Activated naive CD4-positive, alpha-beta T cell treated with anti-CD3 and anti-CD28 coated beads, Interleukin-2, amount 50 U/mL, for 72 hours (primary cell): ENCODE results near the gene GNRHR. TPM values are rescaled to one million over a fixed set of nuclear protein-coding genes. Genes with fewer than 3 reads are reported as not detected.
A peak's percentile ranks its signal among the peaks of the same experiment; 100 is the strongest.
"Not testable (repeated sequence)": the region's sequence is repeated elsewhere in the genome, so short reads cannot be mapped to it uniquely, and the experiment has no call there.

Experiments used
- ATAC-seq, 2 donors: fragments of 150-1000 bp; cut with Tn5 transposase; 2 replicates each; pipeline ENCODE4 v1.10.0; 2021; ENCODE audit warnings: mild to moderate bottlenecking in 2 of 2, moderate library complexity in 2 of 2
- DNase-seq, 2 donors: peaks; one replicate each; pipeline ENCODE4 v3.0.0; 2021 to 2022; ENCODE audit warnings: low spot score in 2 of 2
- H3K27ac Mint-ChIP-seq, 2 donors: one replicate each; pipeline ENCODE4 v1.8.0; 2022; ENCODE audit warnings: mild to moderate bottlenecking in 2 of 2, mixed read lengths in 2 of 2
- H3K36me3 Mint-ChIP-seq, 2 donors: one replicate each; pipeline ENCODE4 v1.8.0; 2022; ENCODE audit warnings: mixed read lengths in 2 of 2
- H3K9me3 Mint-ChIP-seq, 2 donors: one replicate each; pipeline ENCODE4 v1.8.0; 2022; ENCODE audit warnings: mixed read lengths in 2 of 2
- total RNA-seq, 2 donors: library from RNA; stranded (reverse); gene quantifications; one replicate each; pipeline ENCODE4 v1.2.3, GENCODE V29; 2022

Gene GNRHR
- not detected for total RNA-seq

- no peak for ATAC-seq
- Mint-ChIP-seq H3K36me3 (no peaks in the 10 kb centered on the region), H3K9me3 (no peaks in the 10 kb centered on the region), H3K27ac (no peak within 1 kb of the TSS)
- no peak for DNase-seq
Measured at GRCh38 chr4:67754288-67754687, at the start of gene GNRHR. TSS of gene GNRHR (minus strand) at chr4:67754388. CDS start at chr4:67754335, 53 bp downstream.

- Mint-ChIP-seq H3K36me3 (peaks cover 0 to under 1% of the 10 kb centered on the region in 2 donors), H3K27ac (no peak overlapping the region), H3K9me3 (no peaks in the 10 kb centered on the region)
- ATAC-seq: no peak
- DNase-seq: no peak
Measured at GRCh38 chr4:67796810-67797209, 42.6 kb upstream of the GNRHR start.

- ATAC-seq (no peak), DNase-seq (no peak)
- Mint-ChIP-seq H3K27ac (no peak overlapping the region), H3K9me3 (no peaks in the 10 kb centered on the region), H3K36me3 (peaks cover 0 to 6% of the 10 kb centered on the region in 2 donors)
Measured at GRCh38 chr4:67790721-67791120, 36.5 kb upstream of the GNRHR start.

GRCh38 chr4:67787311-67787710, 33.1 kb upstream of the GNRHR start:
- Mint-ChIP-seq H3K36me3 (peaks cover 0 to 6% of the 10 kb centered on the region in 2 donors), H3K27ac (no peak overlapping the region), H3K9me3 (no peaks in the 10 kb centered on the region)

GRCh38 chr4:67785528-67785927, 31.3 kb upstream of the GNRHR start:
- Mint-ChIP-seq H3K27ac (no peak overlapping the region), H3K36me3 (no peaks in the 10 kb centered on the region), H3K9me3 (no peaks in the 10 kb centered on the region)
- peak in 1 of 2 donors; percentile 49 for ATAC-seq
- no peak for DNase-seq

More at GRCh38 chr4:67787311-67787710, 33.1 kb upstream of the GNRHR start:
- DNase-seq (no peak), ATAC-seq (no peak)

- DNase-seq: no peak
- no peak overlapping the region for H3K27ac Mint-ChIP-seq
- H3K9me3 Mint-ChIP-seq: no peaks in the 10 kb centered on the region
- no peaks in the 10 kb centered on the region for H3K36me3 Mint-ChIP-seq
- ATAC-seq: peak in 1 of 2 donors; percentile 96
Measured at GRCh38 chr4:67779631-67780030, 25.4 kb upstream of the GNRHR start.

- Mint-ChIP-seq H3K36me3 (no peaks in the 10 kb centered on the region), H3K27ac (no peak overlapping the region), H3K9me3 (no peaks in the 10 kb centered on the region)
- DNase-seq (no peak), ATAC-seq (no peak)
Measured at GRCh38 chr4:67776746-67777145, 22.6 kb upstream of the GNRHR start.

- Mint-ChIP-seq H3K9me3 (no peaks in the 10 kb centered on the region), H3K27ac (no peak overlapping the region), H3K36me3 (no peaks in the 10 kb centered on the region)
- DNase-seq (no peak), ATAC-seq (no peak)
Measured at GRCh38 chr4:67770422-67770821, 16.2 kb upstream of the GNRHR start.

GRCh38 chr4:67765928-67766327, 11.7 kb upstream of the GNRHR start:
- no peaks in the 10 kb centered on the region for H3K36me3 Mint-ChIP-seq
- no peak overlapping the region for H3K27ac Mint-ChIP-seq
- H3K9me3 Mint-ChIP-seq: no peaks in the 10 kb centered on the region
- DNase-seq (no peak), ATAC-seq (no peak)

- no peaks in the 10 kb centered on the region for H3K36me3 Mint-ChIP-seq
Measured at GRCh38 chr4:67765401-67765800, 11.2 kb upstream of the GNRHR start.

GRCh38 chr4:67764183-67764582, 10.0 kb upstream of the GNRHR start:
- Mint-ChIP-seq H3K27ac (no peak overlapping the region), H3K36me3 (no peaks in the 10 kb centered on the region), H3K9me3 (no peaks in the 10 kb centered on the region)
- DNase-seq (no peak), ATAC-seq (no peak)

More at GRCh38 chr4:67765401-67765800, 11.2 kb upstream of the GNRHR start:
- no peak for DNase-seq
- no peak for ATAC-seq
- no peak overlapping the region for H3K27ac Mint-ChIP-seq
- H3K9me3 Mint-ChIP-seq: no peaks in the 10 kb centered on the region

GRCh38 chr4:67762086-67762485, 7.9 kb upstream of the GNRHR start:
- H3K27ac Mint-ChIP-seq: no peak overlapping the region

GRCh38 chr4:67756991-67757390, 2.8 kb upstream of the GNRHR start:
- H3K36me3 Mint-ChIP-seq, ATAC-seq: not testable (repeated sequence)

More at GRCh38 chr4:67762086-67762485, 7.9 kb upstream of the GNRHR start:
- ATAC-seq (peak; percentile 43 to 73), DNase-seq (no peak)
- H3K36me3 Mint-ChIP-seq: no peaks in the 10 kb centered on the region
- no peaks in the 10 kb centered on the region for H3K9me3 Mint-ChIP-seq

GRCh38 chr4:67755974-67756373, 1.8 kb upstream of the GNRHR start:
- ATAC-seq: no peak
- DNase-seq: no peak
- Mint-ChIP-seq H3K27ac (no peak overlapping the region), H3K9me3 (no peaks in the 10 kb centered on the region), H3K36me3 (no peaks in the 10 kb centered on the region)

More at GRCh38 chr4:67756991-67757390, 2.8 kb upstream of the GNRHR start:
- not testable (repeated sequence) for DNase-seq, H3K9me3 Mint-ChIP-seq, H3K27ac Mint-ChIP-seq

- Mint-ChIP-seq H3K9me3 (no peaks in the 10 kb centered on the region), H3K36me3 (no peaks in the 10 kb centered on the region), H3K27ac (no peak overlapping the region)
- ATAC-seq: no peak
- DNase-seq: no peak
Measured at GRCh38 chr4:67751260-67751659, 2.9 kb downstream of the GNRHR start.

GRCh38 chr4:67750691-67751090, 3.5 kb downstream of the GNRHR start:
- Mint-ChIP-seq H3K36me3 (no peaks in the 10 kb centered on the region), H3K27ac (no peak overlapping the region), H3K9me3 (no peaks in the 10 kb centered on the region)
- DNase-seq: no peak
- ATAC-seq: no peak

- ATAC-seq: no peak
- Mint-ChIP-seq H3K27ac (no peak overlapping the region), H3K36me3 (no peaks in the 10 kb centered on the region)
Measured at GRCh38 chr4:67749286-67749685, 4.9 kb downstream of the GNRHR start.

GRCh38 chr4:67746797-67747495, 7.2 kb downstream of the GNRHR start:
- H3K27ac Mint-ChIP-seq: peak overlapping the region in 1 of 2 donors; percentile 43
- H3K9me3 Mint-ChIP-seq: no peaks in the 10 kb centered on the region
- ATAC-seq (peak; percentile 41 to 59), DNase-seq (no peak)
- H3K36me3 Mint-ChIP-seq: no peaks in the 10 kb centered on the region

More at GRCh38 chr4:67749286-67749685, 4.9 kb downstream of the GNRHR start:
- DNase-seq: no peak
- no peaks in the 10 kb centered on the region for H3K9me3 Mint-ChIP-seq
